ENCODE data around the gene SUGCT.

GRCh38 chr7:40138973-40139372, 4.2 kb downstream of the SUGCT start:
- TF ChIP-seq CTCF (IDR thresholded peaks at IDR 0.05; ENCODE audit: insufficient read depth, low read length) (no peak), POLR2AphosphoS5 (IDR thresholded peaks at IDR 0.05; ENCODE audit: low read depth) (no peak), GABPA (IDR thresholded peaks at IDR 0.05; ENCODE audit: low read depth) (no peak), SPI1 (IDR thresholded peaks at IDR 0.05; ENCODE audit: borderline replicate concordance, low read depth) (no peak)
- TF ChIP-seq, protein P1, sequence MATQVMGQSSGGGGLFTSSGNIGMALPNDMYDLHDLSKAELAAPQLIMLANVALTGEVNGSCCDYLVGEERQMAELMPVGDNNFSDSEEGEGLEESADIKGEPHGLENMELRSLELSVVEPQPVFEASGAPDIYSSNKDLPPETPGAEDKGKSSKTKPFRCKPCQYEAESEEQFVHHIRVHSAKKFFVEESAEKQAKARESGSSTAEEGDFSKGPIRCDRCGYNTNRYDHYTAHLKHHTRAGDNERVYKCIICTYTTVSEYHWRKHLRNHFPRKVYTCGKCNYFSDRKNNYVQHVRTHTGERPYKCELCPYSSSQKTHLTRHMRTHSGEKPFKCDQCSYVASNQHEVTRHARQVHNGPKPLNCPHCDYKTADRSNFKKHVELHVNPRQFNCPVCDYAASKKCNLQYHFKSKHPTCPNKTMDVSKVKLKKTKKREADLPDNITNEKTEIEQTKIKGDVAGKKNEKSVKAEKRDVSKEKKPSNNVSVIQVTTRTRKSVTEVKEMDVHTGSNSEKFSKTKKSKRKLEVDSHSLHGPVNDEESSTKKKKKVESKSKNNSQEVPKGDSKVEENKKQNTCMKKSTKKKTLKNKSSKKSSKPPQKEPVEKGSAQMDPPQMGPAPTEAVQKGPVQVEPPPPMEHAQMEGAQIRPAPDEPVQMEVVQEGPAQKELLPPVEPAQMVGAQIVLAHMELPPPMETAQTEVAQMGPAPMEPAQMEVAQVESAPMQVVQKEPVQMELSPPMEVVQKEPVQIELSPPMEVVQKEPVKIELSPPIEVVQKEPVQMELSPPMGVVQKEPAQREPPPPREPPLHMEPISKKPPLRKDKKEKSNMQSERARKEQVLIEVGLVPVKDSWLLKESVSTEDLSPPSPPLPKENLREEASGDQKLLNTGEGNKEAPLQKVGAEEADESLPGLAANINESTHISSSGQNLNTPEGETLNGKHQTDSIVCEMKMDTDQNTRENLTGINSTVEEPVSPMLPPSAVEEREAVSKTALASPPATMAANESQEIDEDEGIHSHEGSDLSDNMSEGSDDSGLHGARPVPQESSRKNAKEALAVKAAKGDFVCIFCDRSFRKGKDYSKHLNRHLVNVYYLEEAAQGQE (IDR thresholded peaks at IDR 0.05; ENCODE audit: insufficient replicate concordance, low read depth), result no peak
